ENCODE results near the gene HPN. TPM values are rescaled to one million over a fixed set of nuclear protein-coding genes. Genes with fewer than 3 reads are reported as not detected.

Gene HPN
- polyA plus RNA-seq, 1 experiment: not detected

- POLR2A ChIA-PET: no interaction called here
- no peak for DNase-seq (ENCODE audit: low read depth, low spot score)
- no peak overlapping the region for H3K4me3 ChIP-seq (ENCODE audit: low read depth, low read length)
- peaks cover 3% of the 10 kb centered on the region for H3K27me3 ChIP-seq (ENCODE audit: control insufficient read depth, insufficient read depth, low read length)
- no peaks in the 10 kb centered on the region for H3K9me3 ChIP-seq (ENCODE audit: control insufficient read depth, insufficient read depth, low read length)
- CTCF ChIA-PET: interaction anchor here (1.4 to 2.5 kb wide), 2 partner anchors 29 to 51 kb away, joined by 4 to 10 read pairs; no protein-coding TSS in a partner anchor
- H3K27ac ChIP-seq (ENCODE audit: low read depth, low read length): no peak overlapping the region
- no peak for TF ChIP-seq CTCF (IDR thresholded peaks at IDR 0.05; ENCODE audit: low read depth, low read length)
Observed at GRCh38 chr19:35095667-35096368, 54.3 kb downstream of the HPN start.

GRCh38 chr19:35098413-35099049, 57.0 kb downstream of the HPN start:
- TF ChIP-seq CTCF (IDR thresholded peaks at IDR 0.05; ENCODE audit: low read depth, low read length): no peak
- ChIA-PET CTCF (interaction anchor here (0.7 to 2.5 kb wide), 3 partner anchors 32 to 115 kb away, joined by 3 to 10 read pairs (median 4); partner anchors contain the start of gene LGI4), POLR2A (no interaction called here)
- Histone ChIP-seq H3K9me3 (ENCODE audit: control insufficient read depth, insufficient read depth, low read length) (no peaks in the 10 kb centered on the region; the same call in 1 of the 2 replicates), H3K4me3 (ENCODE audit: low read depth, low read length) (no peak overlapping the region), H3K27me3 (ENCODE audit: control insufficient read depth, insufficient read depth, low read length) (peaks cover 3% of the 10 kb centered on the region), H3K27ac (ENCODE audit: low read depth, low read length) (no peak overlapping the region)
- no peak for DNase-seq (ENCODE audit: low read depth, low spot score)

DNA sequence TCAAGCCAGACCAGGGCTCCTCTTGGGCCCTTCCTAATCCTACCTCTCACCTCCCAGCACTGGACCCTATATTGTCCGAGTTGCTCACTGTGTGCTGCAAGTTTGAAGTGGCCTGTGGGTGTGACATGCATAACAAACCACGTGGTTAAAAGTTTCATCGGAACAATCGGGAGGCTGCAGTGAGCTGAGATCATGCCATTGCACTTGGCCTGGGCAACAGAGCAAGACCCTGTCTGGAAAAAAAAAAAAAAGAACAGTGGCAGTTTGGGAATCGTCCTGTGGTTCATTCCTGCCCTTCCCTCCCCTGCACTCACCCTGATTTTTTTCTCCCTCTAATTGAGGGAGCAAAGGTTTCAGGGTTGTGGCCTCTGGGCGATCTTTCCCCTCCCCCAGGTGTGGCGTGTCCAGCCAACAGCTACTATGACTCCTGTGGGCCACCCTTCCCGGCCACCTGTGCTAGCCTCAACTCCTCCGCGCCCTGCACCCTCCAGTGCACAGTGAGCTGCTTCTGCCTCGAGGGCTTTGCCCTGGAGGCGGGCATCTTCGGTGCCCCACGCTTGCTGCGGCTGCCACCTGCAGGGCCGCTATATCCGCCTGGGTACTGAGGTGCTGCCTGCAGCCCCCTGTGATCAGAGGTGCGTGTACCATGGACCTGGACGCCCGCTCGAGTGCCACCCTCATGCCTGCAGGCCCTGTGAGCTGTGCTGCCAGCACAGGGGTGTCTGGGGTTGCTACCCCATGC, 57.8 kb downstream of the HPN start:
- TF ChIP-seq CTCF (IDR thresholded peaks at IDR 0.05; ENCODE audit: low read depth, low read length): no peak
- POLR2A ChIA-PET: no interaction called here
- CTCF ChIA-PET: interaction anchor here (0.7 to 1.5 kb wide), 3 partner anchors 15 to 115 kb away, joined by 3 to 4 read pairs (median 3); partner anchors contain the start of gene LGI4
- H3K27ac ChIP-seq (ENCODE audit: low read depth, low read length): no peak overlapping the region
- H3K9me3 ChIP-seq (ENCODE audit: control insufficient read depth, insufficient read depth, low read length): no peaks in the 10 kb centered on the region; the same call in 1 of the 2 replicates
- H3K4me3 ChIP-seq (ENCODE audit: low read depth, low read length): no peak overlapping the region
- no peaks in the 10 kb centered on the region for H3K27me3 ChIP-seq (ENCODE audit: control insufficient read depth, insufficient read depth, low read length)
- DNase-seq (ENCODE audit: low read depth, low spot score): no peak

DNA sequence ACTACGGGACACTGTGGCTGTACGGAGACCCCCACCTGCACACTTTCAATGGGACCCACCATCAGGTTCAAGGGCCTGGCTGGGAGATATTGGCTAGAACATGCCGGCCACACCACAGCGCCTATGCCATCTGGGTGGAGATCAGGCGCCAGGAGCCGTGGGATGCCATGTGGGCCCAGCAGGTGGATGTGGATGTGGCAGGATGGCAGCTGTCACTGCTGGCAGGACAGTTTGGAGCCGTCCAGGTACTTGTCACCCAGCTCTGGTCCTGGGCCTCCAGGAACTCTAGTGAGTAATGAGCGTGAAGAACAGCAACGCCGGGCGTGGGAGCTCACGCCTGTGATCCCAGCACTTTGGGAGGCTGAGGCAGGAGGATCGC, 58.4 kb downstream of the HPN start:
- no peak overlapping the region for H3K27ac ChIP-seq (ENCODE audit: low read depth, low read length)
- peaks cover 3% of the 10 kb centered on the region; the same call in 1 of the 2 replicates for H3K9me3 ChIP-seq (ENCODE audit: control insufficient read depth, insufficient read depth, low read length)
- POLR2A ChIA-PET: interaction anchor here (0.6 kb wide), 1 partner anchor 18 kb away, joined by 5 read pairs; no protein-coding TSS in a partner anchor
- no peak overlapping the region for H3K4me3 ChIP-seq (ENCODE audit: low read depth, low read length)
- TF ChIP-seq CTCF (IDR thresholded peaks at IDR 0.05; ENCODE audit: low read depth, low read length): no peak
- H3K27me3 ChIP-seq (ENCODE audit: control insufficient read depth, insufficient read depth, low read length): no peaks in the 10 kb centered on the region
- CTCF ChIA-PET: interaction anchor here (0.8 kb wide), 1 partner anchor 15 kb away, joined by 3 read pairs; no protein-coding TSS in a partner anchor
- no peak for DNase-seq (ENCODE audit: low read depth, low spot score)
